ENCODE measurements around the gene HIF1A.

DNA sequence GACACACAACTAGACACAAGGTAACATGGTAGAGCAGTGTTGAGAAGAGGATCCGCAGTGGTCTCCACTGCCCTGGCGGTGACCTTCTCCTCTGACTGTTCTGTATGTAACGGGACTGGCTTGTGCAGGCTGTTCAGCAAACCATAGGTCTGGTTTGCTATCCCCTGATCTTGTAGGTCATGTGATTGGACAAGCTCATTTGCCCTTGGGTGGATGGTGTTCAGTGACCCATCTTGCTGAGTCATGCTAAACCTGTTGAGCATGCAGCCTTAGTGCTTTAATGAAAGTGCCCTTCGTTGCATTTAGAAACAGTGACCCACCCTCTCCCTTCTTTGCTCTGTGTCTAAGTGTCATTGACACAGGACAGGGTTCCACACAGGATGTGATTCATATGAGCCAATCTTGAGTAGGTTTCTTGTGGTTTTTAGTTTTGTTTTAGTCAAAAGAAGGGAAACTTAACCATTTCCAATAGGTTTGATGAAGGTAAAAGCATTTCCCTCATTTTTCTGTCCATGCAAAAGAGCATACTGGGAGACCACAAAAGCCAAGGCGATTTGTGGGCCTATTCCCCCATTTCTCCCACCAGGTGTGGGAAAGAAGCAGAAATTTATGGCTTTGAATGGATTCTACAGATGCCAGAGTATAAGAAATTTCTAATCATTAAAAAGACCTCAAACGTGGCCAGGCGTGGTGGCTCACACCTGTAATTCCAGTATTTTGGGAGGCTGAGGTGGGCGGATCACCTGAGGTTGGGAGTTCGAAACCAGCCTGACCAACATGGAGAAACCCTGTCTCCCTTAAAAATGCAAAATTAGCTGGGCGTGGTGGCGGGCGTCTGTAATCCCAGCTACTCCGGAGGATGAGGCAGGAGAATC lies 32.6 kb upstream of the HIF1A start:
- TF ChIP-seq, protein P1, sequence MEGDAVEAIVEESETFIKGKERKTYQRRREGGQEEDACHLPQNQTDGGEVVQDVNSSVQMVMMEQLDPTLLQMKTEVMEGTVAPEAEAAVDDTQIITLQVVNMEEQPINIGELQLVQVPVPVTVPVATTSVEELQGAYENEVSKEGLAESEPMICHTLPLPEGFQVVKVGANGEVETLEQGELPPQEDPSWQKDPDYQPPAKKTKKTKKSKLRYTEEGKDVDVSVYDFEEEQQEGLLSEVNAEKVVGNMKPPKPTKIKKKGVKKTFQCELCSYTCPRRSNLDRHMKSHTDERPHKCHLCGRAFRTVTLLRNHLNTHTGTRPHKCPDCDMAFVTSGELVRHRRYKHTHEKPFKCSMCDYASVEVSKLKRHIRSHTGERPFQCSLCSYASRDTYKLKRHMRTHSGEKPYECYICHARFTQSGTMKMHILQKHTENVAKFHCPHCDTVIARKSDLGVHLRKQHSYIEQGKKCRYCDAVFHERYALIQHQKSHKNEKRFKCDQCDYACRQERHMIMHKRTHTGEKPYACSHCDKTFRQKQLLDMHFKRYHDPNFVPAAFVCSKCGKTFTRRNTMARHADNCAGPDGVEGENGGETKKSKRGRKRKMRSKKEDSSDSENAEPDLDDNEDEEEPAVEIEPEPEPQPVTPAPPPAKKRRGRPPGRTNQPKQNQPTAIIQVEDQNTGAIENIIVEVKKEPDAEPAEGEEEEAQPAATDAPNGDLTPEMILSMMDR (IDR thresholded peaks at IDR 0.05): no peak
- no peak for TF ChIP-seq POLR2A (IDR thresholded peaks at IDR 0.05)

All from Peyer's patch (tissue), 4 donors.